GM21390 (cell line): ENCODE results near the gene XKRX.

ENCODE experiments used
- ATAC-seq: cut with Tn5 transposase; IDR thresholded peaks from one replicate; pipeline ENCODE4 v1.9.1; 2021; ENCODE audit not compliant: unreplicated experiment

The XKRX gene

GRCh38 chrX:100895365-100896075 is 33.2 kb downstream of the XKRX start:
- ATAC-seq = peak; percentile 63

GRCh38 chrX:100883654-100884053 is 45.1 kb downstream of the XKRX start:
- no peak for ATAC-seq

GRCh38 chrX:100880368-100880767 is 48.3 kb downstream of the XKRX start:
- no peak for ATAC-seq

GRCh38 chrX:100874325-100874724 is 54.4 kb downstream of the XKRX start, which contains the start of gene NOX1:
Gene NOX1 (minus strand): TSS chrX:100874359. CDS start chrX:100874139, 220 bp downstream.
- no peak for ATAC-seq

- no peak for ATAC-seq
Measured at GRCh38 chrX:100871594-100872560, 56.8 kb downstream of the XKRX start.

- no peak for ATAC-seq
Measured at GRCh38 chrX:100870527-100870926, 58.2 kb downstream of the XKRX start.

- no peak for ATAC-seq
Measured at GRCh38 chrX:100868273-100868672, 60.4 kb downstream of the XKRX start.

GRCh38 chrX:100864657-100865391 is 63.9 kb downstream of the XKRX start:
- ATAC-seq = no peak
